ENCODE measurements around the gene PRKCE. TPM values are rescaled to one million over a fixed set of nuclear protein-coding genes. Genes with fewer than 3 reads are reported as not detected.

The PRKCE gene
- total and polyA plus RNA-seq, 2 donors (not counting 1 experiment from before 2014, with no cell fraction given), result 14.1 to 19.0 TPM

DNA sequence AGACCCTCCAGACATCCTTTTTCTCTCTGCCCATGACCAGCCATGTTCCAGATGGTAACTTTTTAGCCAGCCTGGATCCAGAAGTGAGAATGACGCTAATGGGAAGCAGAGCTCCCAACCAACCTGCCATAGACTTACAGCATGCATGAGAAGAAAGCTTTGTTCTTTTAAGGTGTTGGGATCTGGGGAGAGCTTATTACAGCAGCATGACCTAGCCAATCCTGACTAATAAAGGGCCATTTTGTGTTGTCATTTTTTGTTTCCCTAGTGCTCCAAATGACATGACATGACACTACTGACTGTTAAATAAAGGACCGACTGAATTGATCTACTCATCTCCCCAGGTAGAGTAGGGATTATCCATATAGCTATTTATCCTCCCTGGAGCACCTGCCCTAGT, 5.2 kb upstream of the PRKCE start:
- H3K36me3 ChIP-seq (ENCODE audit: control insufficient read depth, insufficient read depth, low read length), result no peaks in the 10 kb centered on the region
- no peaks in the 10 kb centered on the region for H3K9me3 ChIP-seq (ENCODE audit: control insufficient read depth, insufficient read depth, low read depth, low read length)
- peaks cover 3% of the 10 kb centered on the region for H3K4me1 ChIP-seq (ENCODE audit: control insufficient read depth, extremely low read depth, insufficient read depth, low read length)
- no peak for DNase-seq (ENCODE audit: low read depth in 2 of 2)
- no peak overlapping the region for H2AFZ ChIP-seq (ENCODE audit: low read length)
- H3K79me2 ChIP-seq (ENCODE audit: control insufficient read depth, insufficient read depth, low read length), result no peaks in the 10 kb centered on the region
- no peak overlapping the region for H3K9ac ChIP-seq (ENCODE audit: insufficient read depth, low read length)
- no peaks in the 10 kb centered on the region for H4K20me1 ChIP-seq (ENCODE audit: control insufficient read depth, extremely low read depth, insufficient read depth, low read length)
- TF ChIP-seq CTCF (conservative IDR thresholded peaks at IDR 0.05 in 1 of 2, IDR thresholded peaks at IDR 0.05 in 1 of 2; ENCODE audit: low read depth in 1 of 2, low read length in 2 of 2), result no peak
- no peak overlapping the region for H3K27ac ChIP-seq (ENCODE audit: insufficient read depth, low read length)
- peaks cover 3% of the 10 kb centered on the region for H3K27me3 ChIP-seq (ENCODE audit: control insufficient read depth, insufficient read depth, low read length)
- no peak overlapping the region for H3K4me2 ChIP-seq (ENCODE audit: extremely low read depth, insufficient read depth, low read length)
- H3K4me3 ChIP-seq (replicated peaks in 1 of 4; ENCODE audit: control extremely low read depth in 1 of 4, insufficient read depth in 1 of 4, low read depth in 3 of 4, low read length in 4 of 4), result no peak overlapping the region

GRCh38 chr2:45647356-45647755, 4.1 kb upstream of the PRKCE start:
- no peak for DNase-seq (ENCODE audit: low read depth in 2 of 2)
- TF ChIP-seq EZH2 (IDR thresholded peaks at IDR 0.05; ENCODE audit: low read length, missing control alignments), result no peak
- TF ChIP-seq CTCF (conservative IDR thresholded peaks at IDR 0.05 in 1 of 2, IDR thresholded peaks at IDR 0.05 in 1 of 2; ENCODE audit: low read depth in 1 of 2, low read length in 2 of 2), result no peak
- peaks cover 3% of the 10 kb centered on the region for H3K4me1 ChIP-seq (ENCODE audit: control insufficient read depth, extremely low read depth, insufficient read depth, low read length)

GRCh38 chr2:45647986-45648520, 3.4 kb upstream of the PRKCE start:
- TF ChIP-seq CTCF (conservative IDR thresholded peaks at IDR 0.05 in 1 of 2, IDR thresholded peaks at IDR 0.05 in 1 of 2; ENCODE audit: low read depth in 1 of 2, low read length in 2 of 2), result no peak
- TF ChIP-seq EZH2 (IDR thresholded peaks at IDR 0.05; ENCODE audit: low read length, missing control alignments), result no peak
- H3K27ac ChIP-seq (ENCODE audit: insufficient read depth, low read length), result no peak overlapping the region
- no peaks in the 10 kb centered on the region for H3K36me3 ChIP-seq (ENCODE audit: control insufficient read depth, insufficient read depth, low read length)
- no peak overlapping the region for H3K9ac ChIP-seq (ENCODE audit: insufficient read depth, low read length)
- no peaks in the 10 kb centered on the region for H3K27me3 ChIP-seq (ENCODE audit: control insufficient read depth, insufficient read depth, low read length)
- no peak overlapping the region for H3K4me3 ChIP-seq (replicated peaks in 1 of 4; ENCODE audit: control extremely low read depth in 1 of 4, insufficient read depth in 1 of 4, low read depth in 3 of 4, low read length in 4 of 4)
- no peaks in the 10 kb centered on the region for H4K20me1 ChIP-seq (ENCODE audit: control insufficient read depth, extremely low read depth, insufficient read depth, low read length)
- H3K79me2 ChIP-seq (ENCODE audit: control insufficient read depth, insufficient read depth, low read length), result peaks cover 11% of the 10 kb centered on the region
- peaks cover 3% of the 10 kb centered on the region for H3K4me1 ChIP-seq (ENCODE audit: control insufficient read depth, extremely low read depth, insufficient read depth, low read length)
- H3K9me3 ChIP-seq (ENCODE audit: control insufficient read depth, insufficient read depth, low read depth, low read length), result no peaks in the 10 kb centered on the region
- H3K4me2 ChIP-seq (ENCODE audit: extremely low read depth, insufficient read depth, low read length), result no peak overlapping the region
- H2AFZ ChIP-seq (ENCODE audit: low read length), result no peak overlapping the region
- DNase-seq (ENCODE audit: low read depth in 2 of 2), result peak in 1 of 2 donors; percentile 31

More at GRCh38 chr2:45647356-45647755, 4.1 kb upstream of the PRKCE start:
- Histone ChIP-seq H3K9ac (ENCODE audit: insufficient read depth, low read length) (no peak overlapping the region), H3K4me3 (replicated peaks in 1 of 4; ENCODE audit: control extremely low read depth in 1 of 4, insufficient read depth in 1 of 4, low read depth in 3 of 4, low read length in 4 of 4) (no peak overlapping the region), H2AFZ (ENCODE audit: low read length) (no peak overlapping the region), H4K20me1 (ENCODE audit: control insufficient read depth, extremely low read depth, insufficient read depth, low read length) (no peaks in the 10 kb centered on the region), H3K79me2 (ENCODE audit: control insufficient read depth, insufficient read depth, low read length) (peaks cover 4% of the 10 kb centered on the region), H3K9me3 (ENCODE audit: control insufficient read depth, insufficient read depth, low read depth, low read length) (no peaks in the 10 kb centered on the region), H3K4me2 (ENCODE audit: extremely low read depth, insufficient read depth, low read length) (no peak overlapping the region), H3K36me3 (ENCODE audit: control insufficient read depth, insufficient read depth, low read length) (no peaks in the 10 kb centered on the region), H3K27me3 (ENCODE audit: control insufficient read depth, insufficient read depth, low read length) (peaks cover 3% of the 10 kb centered on the region), H3K27ac (ENCODE audit: insufficient read depth, low read length) (no peak overlapping the region)

Data from fibroblast of lung (primary cell).